Erythroblast (primary cell): Measurements from ENCODE around the gene NPFF.

Experiments used
- GATA1 ChIP-seq: IDR thresholded peaks from 2 replicates; pipeline ENCODE4 v1.6.1; 2011; ENCODE audit warnings: low read depth, mild to moderate bottlenecking, control low read depth, low read length, moderate library complexity
- POLR2A ChIP-seq: IDR thresholded peaks from 2 replicates; pipeline ENCODE4 v1.6.1; 2011; ENCODE audit warnings: mild to moderate bottlenecking, low read length

GRCh38 chr12:53462935-53463334 lies 44.3 kb downstream of the NPFF start:
- no peak for TF ChIP-seq POLR2A
- TF ChIP-seq GATA1 = no peak
